Spleen (tissue), 13 donors: ENCODE measurements around the gene FLG. TPM values are rescaled to one million over a fixed set of nuclear protein-coding genes. Genes with fewer than 3 reads are reported as not detected.

Source experiments
- DNase-seq: peaks from one replicate; pipeline ENCODE4 v3.0.0-alpha.2; 2020
- H3K27ac ChIP-seq, 8 donors: fragments of 200-600 bp; sonication (generic) in 7 of 8; 1 replicate in 4 of 8; 2 replicates in 4 of 8; pipeline versions ENCODE4 v1.5.0 to v1.8.0; 2016 to 2021; ENCODE audit warnings: inconsistent platforms in 4 of 8, mild to moderate bottlenecking in 4 of 8, moderate library complexity in 1 of 8
- H3K27me3 ChIP-seq, 7 donors: fragments of 200-600 bp; sonication (generic) in 6 of 7; replicated peaks in 1 of 7; 1 replicate in 4 of 7; 2 replicates in 3 of 7; pipeline versions ENCODE4 v1.5.0 to v1.8.0; 2016 to 2021; ENCODE audit warnings: inconsistent platforms in 3 of 7, mild to moderate bottlenecking in 1 of 7
- H3K36me3 ChIP-seq, 6 donors: fragments of 200-600 bp; sonication (generic) in 5 of 6; 1 replicate in 4 of 6; 2 replicates in 2 of 6; pipeline versions ENCODE4 v1.5.0 to v1.8.0; 2016 to 2021; ENCODE audit warnings: inconsistent platforms in 2 of 6
- H3K4me1 ChIP-seq, 6 donors: fragments of 200-600 bp; sonication (generic) in 5 of 6; 1 replicate in 3 of 6; 2 replicates in 3 of 6; pipeline versions ENCODE4 v1.5.0 to v1.8.0; 2016 to 2021; ENCODE audit warnings: inconsistent platforms in 3 of 6
- H3K4me3 ChIP-seq, 8 donors: fragments of 200-600 bp; sonication (generic) in 7 of 8; 1 replicate in 4 of 8; 2 replicates in 4 of 8; pipeline versions ENCODE4 v1.5.0 to v1.8.0; 2016 to 2021; ENCODE audit warnings: inconsistent platforms in 4 of 8, mild to moderate bottlenecking in 4 of 8, moderate library complexity in 2 of 8
- H3K9me3 ChIP-seq, 8 donors: fragments of 200-600 bp; sonication (generic) in 7 of 8; 1 replicate in 4 of 8; 2 replicates in 4 of 8; pipeline versions ENCODE4 v1.5.0 to v1.8.0; 2016 to 2021; ENCODE audit warnings: inconsistent platforms in 4 of 8
- CTCF ChIP-seq, 11 experiments: fragments of 200-600 bp in 7 of 11; fragments of 450-650 bp in 4 of 11; sonication (generic) in 4 of 11; IDR thresholded peaks in 8 of 11; conservative IDR thresholded peaks in 3 of 11; 1 replicate in 7 of 11; 2 replicates in 4 of 11; pipeline versions ENCODE4 v1.4.0 to v1.8.0; 2016 to 2021; ENCODE audit warnings: antibody characterized with exemption in 11 of 11, inconsistent platforms in 4 of 11, mild to moderate bottlenecking in 1 of 11
- POLR2A ChIP-seq, 3 donors: fragments of 450-650 bp; IDR thresholded peaks; one replicate each; pipeline ENCODE4 v1.5.1; 2017; ENCODE audit warnings: antibody characterized with exemption in 3 of 3, mild to moderate bottlenecking in 1 of 3
- POLR2AphosphoS5 ChIP-seq, 3 donors: sonication (generic); formaldehyde crosslinking; IDR thresholded peaks; one replicate each; pipeline ENCODE4 v1.5.1; 2017; ENCODE audit warnings: antibody characterized with exemption in 3 of 3
- WGBS, 5 donors: extraction: QIAGEN DNeasy Blood & Tissue Kit in 3 of 5; methylation state at CpG; one replicate each; pipeline versions ENCODE4 v1.1.5 to v1.1.7; 2013 to 2018; 5-methylcytosine and 5-hydroxymethylcytosine counted together
- intact Hi-C: fragments of 100-400 bp; cut with DNase I; formaldehyde crosslinking; loops from one replicate; pipeline ENCODE4 v1.15.0; 2023; ENCODE audit warnings: low total_unique reads
- long read RNA-seq, 2 donors: transcript quantifications; one replicate each; lab custom pipeline, GENCODE V29; 2026
- polyA plus RNA-seq, 3 donors: library from polyadenylated mRNA; stranded (reverse); fragments of 200-250 nt; gene quantifications; one replicate each; pipeline ENCODE4 v1.2.1, GENCODE V29; 2013
- total RNA-seq, 7 donors: library from RNA; depleted of rRNA in 3 of 7; stranded (reverse); fragments of >200 nt in 3 of 7; fragmentation: NEBNext Ultra II Directional in 4 of 7; extraction: Animal tissue kit (Norgen Biotek cat#: 25700) in 4 of 7; gene quantifications; one replicate each; pipeline versions ENCODE4 v1.1.0 to v1.2.1, GENCODE V29; 2016 to 2021
- donor health status: healthy with polysubstance abuse.
- donor health status: DM: no; HTN: no; CAD: no; lungs with moderate emphysema.
- donor health status: DM: no; HTN: no; CAD: no.
- donor health status: Bipolar disorder and iron deficiency.
- donor health status: healthy.
- donor health status: DM: no; HTN: no; CAD: no.
- donor health status: DM: yes; HTN: yes; CAD: no.

The FLG gene
- under 1 TPM in 1 of 7 donors, not detected in 6; 0.20 TPM for total RNA-seq
- under 1 TPM in 2 of 3 donors, not detected in 1; under 0.01 to 0.03 TPM for polyA plus RNA-seq
- long read RNA-seq, donor 1 = 0 reads
- long read RNA-seq, donor 2 = 0 reads

- DNase-seq = no peak
- Histone ChIP-seq H3K27ac (no peak within 1 kb of the TSS), H3K4me1 (no peaks in the 10 kb centered on the region), H3K9me3 (no peaks in the 10 kb centered on the region), H3K27me3 (peaks cover 0 to 4% (median 0%) of the 10 kb centered on the region in 7 donors), H3K36me3 (no peaks in the 10 kb centered on the region), H3K4me3 (no peak within 1 kb of the TSS)
- intact Hi-C loops = no loop called here
- no peak for TF ChIP-seq CTCF (IDR thresholded peaks at IDR 0.05 in 8 of 11, conservative IDR thresholded peaks at IDR 0.05 in 3 of 11)
- 74 to 93% (median 79%) methylated on average over 1 of the region's 1 CpG for WGBS, 5 donors
Observed at GRCh38 chr1:152325111-152325510, at the start of gene FLG. FLG (minus strand) TSS chr1:152325239; CDS start chr1:152315456, 9,783 bp downstream.

GRCh38 chr1:152374451-152374850, 49.4 kb upstream of the FLG start:
- Histone ChIP-seq H3K4me1 (no peaks in the 10 kb centered on the region), H3K27ac (no peak overlapping the region), H3K4me3 (no peak overlapping the region), H3K36me3 (no peaks in the 10 kb centered on the region), H3K9me3 (peaks cover 0 to 11% (median 7%) of the 10 kb centered on the region in 8 donors), H3K27me3 (no peaks in the 10 kb centered on the region)
- DNase-seq = no peak
- intact Hi-C loops = no loop called here
- TF ChIP-seq CTCF (IDR thresholded peaks at IDR 0.05 in 8 of 11, conservative IDR thresholded peaks at IDR 0.05 in 3 of 11) = no peak
- 76 to 94% (median 82%) methylated on average over 3 of the region's 3 CpGs for WGBS, 5 donors

DNA sequence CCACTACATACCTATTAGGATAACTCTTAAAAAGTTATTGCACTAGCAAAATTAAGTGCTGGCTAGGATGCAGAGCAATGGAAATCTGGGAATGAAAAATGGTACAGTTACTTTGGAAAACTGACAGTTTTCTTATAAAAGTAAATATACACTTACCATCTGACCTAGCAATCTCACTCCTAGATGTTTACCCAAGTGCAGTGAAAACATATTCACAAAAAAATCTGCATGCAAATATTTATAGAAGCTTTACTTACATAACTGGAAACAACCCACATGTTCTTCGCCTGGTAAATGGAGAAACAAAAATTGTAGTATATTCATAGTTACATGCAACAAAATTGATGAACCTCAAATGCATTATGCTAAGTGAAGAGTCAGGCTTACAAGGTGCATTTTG, 47.6 kb upstream of the FLG start:
- WGBS, 5 donors = 79 to 91% (median 90%) methylated on average over 1 of the region's 1 CpG
- intact Hi-C loops = no loop called here
- no peak for DNase-seq
- TF ChIP-seq CTCF (IDR thresholded peaks at IDR 0.05 in 8 of 11, conservative IDR thresholded peaks at IDR 0.05 in 3 of 11) = no peak
- TF ChIP-seq POLR2A (IDR thresholded peaks at IDR 0.05) = no peak
- TF ChIP-seq POLR2AphosphoS5 (IDR thresholded peaks at IDR 0.05) = no peak
- Histone ChIP-seq H3K4me3 (no peak overlapping the region), H3K36me3 (no peaks in the 10 kb centered on the region), H3K27ac (no peak overlapping the region), H3K27me3 (no peaks in the 10 kb centered on the region), H3K4me1 (no peaks in the 10 kb centered on the region), H3K9me3 (peaks cover 0 to 26% (median 17%) of the 10 kb centered on the region in 8 donors)

DNA sequence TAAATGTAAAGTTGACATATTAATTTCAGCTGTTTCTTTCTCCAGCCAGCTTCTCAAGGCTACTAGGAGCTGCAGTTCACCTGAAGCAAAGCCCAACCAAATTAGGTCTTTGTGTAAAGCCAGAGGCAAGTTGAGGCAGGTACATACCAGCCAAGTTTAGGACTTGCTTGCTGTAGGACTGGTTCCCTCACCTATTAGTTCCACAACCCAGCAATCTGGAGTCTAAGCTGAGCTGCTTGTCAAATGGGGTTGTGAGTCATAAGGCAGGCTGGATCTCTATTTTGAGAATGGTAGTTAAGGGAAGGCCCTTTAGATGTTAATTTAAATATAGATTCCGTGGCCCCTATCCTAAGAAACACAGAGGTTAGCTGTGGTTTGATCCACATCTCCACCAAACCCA, 42.4 kb upstream of the FLG start:
- 33 to 57% (median 42%) methylated on average over 1 of the region's 1 CpG for WGBS, 5 donors
- no peaks in the 10 kb centered on the region for H3K27me3 ChIP-seq
- H3K36me3 ChIP-seq = no peaks in the 10 kb centered on the region
- no peak for DNase-seq
- H3K27ac ChIP-seq = no peak overlapping the region
- intact Hi-C loops = no loop called here
- peaks cover 0 to 26% (median 17%) of the 10 kb centered on the region in 8 donors for H3K9me3 ChIP-seq
- TF ChIP-seq CTCF (IDR thresholded peaks at IDR 0.05 in 8 of 11, conservative IDR thresholded peaks at IDR 0.05 in 3 of 11) (no peak), POLR2AphosphoS5 (IDR thresholded peaks at IDR 0.05) (no peak), POLR2A (IDR thresholded peaks at IDR 0.05) (no peak)
- no peaks in the 10 kb centered on the region for H3K4me1 ChIP-seq
- no peak overlapping the region for H3K4me3 ChIP-seq
